DMS 273 (cell line): ENCODE data around the gene GATA2.

ENCODE experiments used
- DNase-seq: peaks from one replicate; lab custom pipeline; 2025; ENCODE audit not compliant: unreplicated experiment; lab: John Stamatoyannopoulos, UW

The GATA2 gene

GRCh38 chr3:128502712-128503111, 9.7 kb upstream of the GATA2 start:
- no peak for DNase-seq

- no peak for DNase-seq
These were observed 8.4 kb upstream of the GATA2 start for GRCh38 chr3:128501431-128501830.

- DNase-seq = no peak
These were observed 7.6 kb upstream of the GATA2 start for GRCh38 chr3:128500556-128500955.

- no peak for DNase-seq
These were observed 6.8 kb upstream of the GATA2 start for GRCh38 chr3:128499724-128500275.

GRCh38 chr3:128498901-128499530, 6.0 kb upstream of the GATA2 start:
- DNase-seq = no peak

- DNase-seq = no peak
These were observed 5.2 kb upstream of the GATA2 start for GRCh38 chr3:128498127-128498626.

GRCh38 chr3:128497305-128498126, 4.5 kb upstream of the GATA2 start:
- peak; percentile 94 for DNase-seq

- no peak for DNase-seq
These were observed 3.8 kb upstream of the GATA2 start for GRCh38 chr3:128496602-128497304.

- no peak for DNase-seq
These were observed 3.1 kb upstream of the GATA2 start for GRCh38 chr3:128496019-128496601.

GRCh38 chr3:128495435-128495970, 2.5 kb upstream of the GATA2 start:
- peak; percentile 47 for DNase-seq

GRCh38 chr3:128494367-128494650, 1.3 kb upstream of the GATA2 start:
- DNase-seq = no peak

- DNase-seq = no peak
These were observed 767 bp upstream of the GATA2 start for GRCh38 chr3:128493570-128494366.

GRCh38 chr3:128491941-128492670, 895 bp downstream of the GATA2 start:
- DNase-seq = no peak

- no peak for DNase-seq
These were observed 1.4 kb downstream of the GATA2 start for GRCh38 chr3:128491691-128491940.

GRCh38 chr3:128490915-128491690, 1.9 kb downstream of the GATA2 start:
- no peak for DNase-seq

GRCh38 chr3:128490650-128490914, 2.4 kb downstream of the GATA2 start:
- no peak for DNase-seq

GRCh38 chr3:128489927-128490649, 2.9 kb downstream of the GATA2 start:
- peak; percentile 84 for DNase-seq

GRCh38 chr3:128489674-128489926, 3.4 kb downstream of the GATA2 start:
- DNase-seq = no peak
